GM21423 (cell line): ENCODE measurements around the gene MAPK1.

ENCODE experiments used
- ATAC-seq: cut with Tn5 transposase; IDR thresholded peaks from one replicate; pipeline ENCODE4 v1.9.1; 2021; ENCODE audit warnings: mild to moderate bottlenecking, moderate library complexity; ENCODE audit not compliant: unreplicated experiment

MAPK1 gene

GRCh38 chr22:21709688-21710087 is 157.8 kb downstream of the MAPK1 start:
- no peak for ATAC-seq

- ATAC-seq, result no peak
Observed at GRCh38 chr22:21708960-21709359, 158.5 kb downstream of the MAPK1 start.

- no peak for ATAC-seq
Observed at GRCh38 chr22:21707677-21708076, 159.8 kb downstream of the MAPK1 start.
